Measurements from ENCODE around the gene CMIP.

The CMIP gene

DNA sequence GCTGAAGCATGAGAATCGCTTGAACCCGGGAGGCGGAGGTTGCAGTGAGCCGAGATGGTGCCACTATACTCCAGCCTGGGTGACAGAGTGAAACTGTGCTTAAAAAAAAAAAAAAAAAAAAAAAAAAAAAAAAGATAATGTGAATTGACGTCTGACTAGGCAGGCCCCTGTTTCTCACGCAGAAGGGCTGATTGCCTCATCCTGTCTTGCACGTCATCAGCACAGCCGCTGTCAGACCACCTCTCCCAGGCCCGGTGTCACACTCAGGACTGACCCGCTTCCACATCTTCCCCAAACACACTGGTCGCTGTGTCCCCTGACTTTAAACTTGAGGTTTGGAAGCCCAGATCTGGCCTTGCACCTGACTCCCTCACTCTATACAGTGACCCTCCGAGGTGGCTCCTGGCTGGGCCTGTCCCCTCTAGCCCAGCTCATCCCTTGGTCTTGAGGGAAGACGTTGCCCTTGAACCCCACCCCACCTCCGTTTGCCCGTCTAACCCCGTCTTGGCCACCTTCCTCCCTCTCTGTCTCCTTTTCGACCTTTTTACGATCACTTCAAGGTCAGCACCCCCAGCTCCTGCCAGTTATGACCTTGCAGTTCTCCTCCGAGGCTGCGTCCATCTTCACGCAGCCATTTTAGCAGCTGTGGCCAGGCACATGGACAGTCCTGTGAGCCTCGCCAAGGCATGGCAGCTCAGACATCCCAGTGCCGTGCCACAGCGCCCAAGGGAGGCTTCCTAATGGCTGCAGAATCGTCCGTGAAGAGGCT lies 184.6 kb downstream of the CMIP start:
- Mint-ChIP-seq H3K27ac (no peak overlapping the region), H3K36me3 (no peaks in the 10 kb centered on the region), H3K4me3 (no peak overlapping the region), H3K4me1 (peaks cover 32% of the 10 kb centered on the region), H3K27me3 (no peaks in the 10 kb centered on the region), H3K9me3 (no peaks in the 10 kb centered on the region)
- no peak for DNase-seq
- CTCF ChIA-PET = interaction anchor here (1.3 to 3.4 kb wide), 3 partner anchors 8 to 93 kb away, joined by 4 to 16 read pairs (median 13); no protein-coding TSS in a partner anchor

GRCh38 chr16:81629896-81630634 lies 185.5 kb downstream of the CMIP start:
- CTCF ChIA-PET = interaction anchor here (2.8 to 3.4 kb wide), 2 partner anchors 9 to 67 kb away, joined by 13 to 16 read pairs; no protein-coding TSS in a partner anchor
- Mint-ChIP-seq H3K36me3 (no peaks in the 10 kb centered on the region), H3K27me3 (no peaks in the 10 kb centered on the region), H3K27ac (no peak overlapping the region), H3K9me3 (no peaks in the 10 kb centered on the region), H3K4me3 (no peak overlapping the region), H3K4me1 (peaks cover 36% of the 10 kb centered on the region)
- no peak for DNase-seq

GRCh38 chr16:81630635-81631031 lies 186.0 kb downstream of the CMIP start:
- Mint-ChIP-seq H3K9me3 (no peaks in the 10 kb centered on the region), H3K27ac (no peak overlapping the region), H3K36me3 (no peaks in the 10 kb centered on the region), H3K27me3 (no peaks in the 10 kb centered on the region), H3K4me3 (no peak overlapping the region), H3K4me1 (peaks cover 40% of the 10 kb centered on the region)
- CTCF ChIA-PET = interaction anchor here (2.8 to 3.4 kb wide), 2 partner anchors 9 to 66 kb away, joined by 13 to 16 read pairs; no protein-coding TSS in a partner anchor
- DNase-seq = no peak

- CTCF ChIA-PET = interaction anchor here (1.4 to 2.4 kb wide), 2 partner anchors 10 to 65 kb away, joined by 3 to 12 read pairs; no protein-coding TSS in a partner anchor
- peaks cover 42% of the 10 kb centered on the region for H3K4me1 Mint-ChIP-seq
- H3K9me3 Mint-ChIP-seq = no peaks in the 10 kb centered on the region
- no peaks in the 10 kb centered on the region for H3K36me3 Mint-ChIP-seq
- peak overlapping the region; percentile 22 for H3K4me3 Mint-ChIP-seq
- peak; percentile 84 for DNase-seq
- peak overlapping the region; percentile 89 for H3K27ac Mint-ChIP-seq
- H3K27me3 Mint-ChIP-seq = no peaks in the 10 kb centered on the region
Observed at GRCh38 chr16:81632392-81633146, 188.0 kb downstream of the CMIP start.

DNA sequence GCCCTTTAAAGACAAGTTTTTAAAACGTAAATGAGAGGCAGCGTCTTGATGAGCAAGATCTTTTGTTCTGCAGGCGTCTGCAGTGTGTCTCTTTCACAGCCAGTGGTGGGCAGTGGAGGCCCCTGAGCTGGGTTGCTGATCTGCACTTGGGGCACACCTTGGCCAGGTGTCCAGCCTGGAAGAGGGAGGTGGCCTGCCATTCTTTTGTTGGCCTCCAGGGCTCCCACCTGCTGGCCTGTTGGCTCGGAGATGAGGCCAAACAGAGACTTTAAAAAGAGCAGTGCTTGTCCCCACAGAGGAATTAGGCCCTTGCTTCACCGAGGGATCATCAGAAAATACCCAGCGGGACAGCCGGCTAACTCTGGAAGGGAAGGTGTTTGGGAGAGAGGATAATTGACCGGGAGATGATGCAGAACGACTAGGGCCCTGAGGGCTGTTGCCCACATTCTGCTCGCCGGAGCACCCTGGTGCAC lies 188.6 kb downstream of the CMIP start:
- H3K9me3 Mint-ChIP-seq = no peaks in the 10 kb centered on the region
- no peak for DNase-seq
- H3K27me3 Mint-ChIP-seq = no peaks in the 10 kb centered on the region
- no peaks in the 10 kb centered on the region for H3K36me3 Mint-ChIP-seq
- peak overlapping the region; percentile 89 for H3K27ac Mint-ChIP-seq
- H3K4me3 Mint-ChIP-seq = peak overlapping the region; percentile 22
- CTCF ChIA-PET = interaction anchor here (1.2 to 2.4 kb wide), 3 partner anchors 11 to 64 kb away, joined by 6 to 12 read pairs (median 9); no protein-coding TSS in a partner anchor
- peaks cover 42% of the 10 kb centered on the region for H3K4me1 Mint-ChIP-seq

DNA sequence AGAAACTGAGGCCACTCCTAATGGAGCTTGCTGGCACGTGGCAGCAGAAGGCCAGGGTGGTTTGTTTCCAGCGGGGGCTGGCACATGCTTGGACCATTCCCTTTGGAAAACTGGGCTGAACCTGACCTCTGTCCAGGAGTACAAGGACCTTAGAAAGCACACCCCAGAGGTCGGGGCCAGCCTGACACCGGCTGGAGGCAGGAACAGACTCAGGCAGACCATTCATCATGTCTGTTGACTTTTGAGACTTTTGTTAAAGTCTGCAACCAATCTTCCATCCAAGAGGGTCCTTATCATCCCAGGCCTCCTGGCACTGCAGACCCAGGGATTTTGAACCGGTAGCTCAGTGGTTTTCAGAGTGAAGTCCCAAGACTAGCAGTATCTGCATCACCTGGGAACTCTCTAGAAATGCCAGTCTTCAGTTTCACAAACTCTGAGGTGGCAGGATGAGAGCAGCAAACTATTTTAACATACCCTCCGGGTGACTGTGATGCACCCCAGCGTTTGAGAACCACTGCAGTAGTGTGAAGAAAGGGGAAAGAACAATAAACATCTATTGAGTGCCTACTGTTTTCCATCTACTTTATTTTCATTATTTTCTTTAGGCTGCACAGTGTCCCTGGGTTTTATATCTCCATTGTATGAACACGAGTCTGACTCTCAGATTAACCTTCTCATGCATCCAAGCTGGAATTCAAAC lies 189.2 kb downstream of the CMIP start:
- H3K9me3 Mint-ChIP-seq = no peaks in the 10 kb centered on the region
- no peak for DNase-seq
- CTCF ChIA-PET = interaction anchor here (1.2 to 2.4 kb wide), 3 partner anchors 12 to 63 kb away, joined by 6 to 12 read pairs (median 9); no protein-coding TSS in a partner anchor
- no peaks in the 10 kb centered on the region for H3K36me3 Mint-ChIP-seq
- no peak overlapping the region for H3K4me3 Mint-ChIP-seq
- H3K27me3 Mint-ChIP-seq = no peaks in the 10 kb centered on the region
- H3K27ac Mint-ChIP-seq = peak overlapping the region; percentile 89
- peaks cover 42% of the 10 kb centered on the region for H3K4me1 Mint-ChIP-seq

DNA sequence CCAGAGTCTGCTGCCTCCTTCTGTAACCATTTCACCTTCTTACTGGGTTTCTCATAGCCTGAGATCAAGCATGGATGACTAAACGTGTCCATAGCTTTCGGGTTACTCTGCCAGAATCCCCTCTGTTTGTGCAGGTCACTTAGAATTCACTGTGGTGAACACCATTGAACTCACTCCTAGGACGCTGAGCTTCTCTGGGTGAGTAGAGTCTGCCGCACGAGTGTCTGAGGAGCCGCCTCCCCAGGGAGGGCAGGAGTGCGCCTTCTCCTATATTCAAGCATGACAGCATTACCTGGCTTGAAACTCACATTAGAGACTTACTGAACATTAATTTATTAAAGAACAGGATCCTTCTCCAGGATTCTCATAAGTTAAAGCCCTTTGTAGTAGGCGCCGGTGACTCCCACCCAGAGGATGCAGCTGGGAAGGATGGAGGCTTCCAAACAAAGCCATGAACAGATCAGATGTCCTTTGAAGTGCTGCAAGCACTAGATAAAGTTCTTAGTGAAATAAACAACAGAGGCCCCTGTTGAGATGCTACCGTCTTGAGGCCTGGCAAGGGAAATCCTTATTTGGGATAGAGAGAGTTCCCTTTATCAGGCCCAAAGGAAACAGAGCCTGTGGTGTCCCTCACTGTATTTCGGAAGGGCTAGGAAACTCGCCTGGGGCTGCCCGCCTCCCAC lies 189.9 kb downstream of the CMIP start:
- no peaks in the 10 kb centered on the region for H3K9me3 Mint-ChIP-seq
- no peaks in the 10 kb centered on the region for H3K36me3 Mint-ChIP-seq
- no peak overlapping the region for H3K27ac Mint-ChIP-seq
- H3K4me1 Mint-ChIP-seq = peaks cover 42% of the 10 kb centered on the region
- no peak overlapping the region for H3K4me3 Mint-ChIP-seq
- CTCF ChIA-PET = interaction anchor here (1.2 to 2.4 kb wide), 3 partner anchors 13 to 63 kb away, joined by 6 to 12 read pairs (median 9); no protein-coding TSS in a partner anchor
- H3K27me3 Mint-ChIP-seq = no peaks in the 10 kb centered on the region
- no peak for DNase-seq

DNA sequence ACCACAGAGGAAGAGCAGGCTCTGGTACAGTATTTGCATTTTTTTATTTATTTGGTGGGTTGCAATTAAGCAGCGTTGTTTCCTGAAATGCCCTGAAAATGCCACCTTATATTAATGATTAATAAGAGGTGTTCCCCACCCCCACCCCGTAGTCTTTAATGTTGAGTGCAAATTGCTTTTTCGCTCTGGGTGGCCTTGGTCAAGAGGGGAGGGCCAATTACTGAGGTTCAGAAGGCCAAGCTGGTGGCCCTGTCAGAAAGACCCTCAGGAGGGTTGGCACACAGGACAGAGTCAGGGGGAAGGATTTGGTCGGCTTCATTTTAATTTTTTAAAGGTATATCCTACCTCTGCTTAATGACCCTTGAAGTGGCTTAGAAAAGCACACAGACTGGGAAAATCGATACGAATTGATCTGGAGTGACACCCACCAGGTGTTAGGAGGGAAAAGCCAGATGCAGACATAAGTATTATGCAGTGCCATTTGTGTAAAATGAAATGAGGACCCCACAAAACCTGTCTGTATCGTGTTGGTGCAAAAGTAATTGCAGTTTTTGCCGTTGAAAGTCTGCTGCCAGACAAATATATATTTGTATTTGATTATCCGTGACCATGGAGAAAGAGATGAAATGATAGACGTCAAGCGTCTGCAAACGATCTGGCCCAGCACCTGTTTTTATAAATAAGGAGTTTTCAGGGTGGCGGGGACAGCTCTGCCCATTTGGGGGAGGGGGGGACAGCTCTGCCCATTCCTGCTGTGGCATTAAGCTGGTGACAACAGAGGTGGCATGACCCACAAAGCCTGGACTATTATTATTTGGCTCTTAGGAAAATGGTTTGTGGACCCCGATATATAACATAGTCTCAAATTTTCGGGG lies 190.7 kb downstream of the CMIP start:
- no peaks in the 10 kb centered on the region for H3K27me3 Mint-ChIP-seq
- no peak overlapping the region for H3K4me3 Mint-ChIP-seq
- H3K9me3 Mint-ChIP-seq = no peaks in the 10 kb centered on the region
- H3K4me1 Mint-ChIP-seq = peaks cover 42% of the 10 kb centered on the region
- no peaks in the 10 kb centered on the region for H3K36me3 Mint-ChIP-seq
- no peak for DNase-seq
- CTCF ChIA-PET = interaction anchor here (2.4 kb wide), 1 partner anchor 62 kb away, joined by 12 read pairs; no protein-coding TSS in a partner anchor
- no peak overlapping the region for H3K27ac Mint-ChIP-seq

- H3K9me3 Mint-ChIP-seq = no peaks in the 10 kb centered on the region
- H3K27ac Mint-ChIP-seq = no peak overlapping the region
- no peaks in the 10 kb centered on the region for H3K27me3 Mint-ChIP-seq
- CTCF ChIA-PET = interaction anchor here (1.3 kb wide), 1 partner anchor 15 kb away, joined by 3 read pairs; no protein-coding TSS in a partner anchor
- H3K36me3 Mint-ChIP-seq = no peaks in the 10 kb centered on the region
- peaks cover 37% of the 10 kb centered on the region for H3K4me1 Mint-ChIP-seq
- DNase-seq = no peak
- no peak overlapping the region for H3K4me3 Mint-ChIP-seq
Observed at GRCh38 chr16:81636298-81636993, 191.8 kb downstream of the CMIP start.

DNA sequence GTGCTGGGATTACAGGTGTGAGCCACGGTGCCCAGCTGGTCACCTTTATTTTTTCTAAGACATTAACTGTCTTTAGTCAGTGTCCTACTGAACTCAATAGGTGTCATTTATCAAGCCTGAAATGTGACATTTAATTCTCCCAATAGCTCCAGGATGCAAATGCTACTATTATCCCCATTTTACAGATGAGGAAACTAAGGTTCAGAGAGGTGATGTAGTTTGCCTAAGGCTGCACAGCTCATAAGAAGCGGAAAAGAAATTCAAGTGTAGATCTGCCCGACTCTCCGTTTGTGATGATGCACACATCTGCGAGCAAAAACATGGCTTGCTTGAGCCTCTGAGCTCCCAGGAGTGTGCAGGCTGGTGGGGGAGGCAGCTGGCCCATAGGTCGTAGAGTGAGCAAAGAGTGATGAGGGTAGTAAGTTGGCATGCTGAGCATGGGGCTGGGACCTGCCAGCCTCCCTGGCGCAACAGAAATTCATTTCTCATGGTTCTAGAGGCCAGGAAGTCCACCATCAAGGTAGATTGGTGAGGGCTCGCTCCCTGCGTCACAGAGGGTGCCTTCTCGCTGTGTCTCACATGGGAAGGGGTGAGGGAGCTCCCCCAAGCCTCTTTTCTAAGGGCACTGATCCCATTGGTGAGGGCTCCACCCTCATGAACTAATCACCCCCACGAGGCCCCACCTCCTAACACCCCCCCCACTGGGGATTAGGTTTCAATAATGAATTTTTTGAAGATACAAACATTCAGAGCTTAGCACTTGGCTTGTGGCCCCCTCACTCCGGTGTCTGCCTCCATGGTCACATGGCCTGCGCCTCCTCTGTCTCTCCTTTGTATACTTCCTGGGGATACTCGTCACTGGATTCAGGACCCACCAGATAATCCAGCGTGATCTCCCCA lies 193.0 kb downstream of the CMIP start:
- DNase-seq = no peak
- CTCF ChIA-PET = interaction anchor here (0.9 to 1.3 kb wide), 2 partner anchors 16 to 60 kb away, joined by 3 to 4 read pairs; no protein-coding TSS in a partner anchor
- H3K36me3 Mint-ChIP-seq = no peaks in the 10 kb centered on the region
- no peak overlapping the region for H3K4me3 Mint-ChIP-seq
- H3K27ac Mint-ChIP-seq = no peak overlapping the region
- H3K4me1 Mint-ChIP-seq = peaks cover 27% of the 10 kb centered on the region
- H3K27me3 Mint-ChIP-seq = no peaks in the 10 kb centered on the region
- H3K9me3 Mint-ChIP-seq = no peaks in the 10 kb centered on the region
